Smooth muscle cell (in vitro differentiated cells): ENCODE data around the gene GABRB1. TPM values are rescaled to one million over a fixed set of nuclear protein-coding genes. Genes with fewer than 3 reads are reported as not detected.
A peak's percentile ranks its signal among the peaks of the same experiment; 100 is the strongest.

Experiments used
- DNase-seq: peaks from one replicate; lab custom pipeline; 2025; ENCODE audit not compliant: unreplicated experiment; lab: John Stamatoyannopoulos, UW
- H2AFZ ChIP-seq: fragments of 200-600 bp; sonication (generic); 2 replicates; pipeline ENCODE4 v1.6.0; 2016; ENCODE audit warnings: antibody characterized with exemption, low read depth, mild to moderate bottlenecking
- H3F3A ChIP-seq: fragments of 200-600 bp; sonication (generic); 2 replicates; pipeline ENCODE4 v1.6.0; 2017; ENCODE audit warnings: antibody characterized with exemption, low read depth
- H3K27ac ChIP-seq: fragments of 200-600 bp; sonication (generic); 2 replicates; pipeline ENCODE4 v1.5.1; 2016; ENCODE audit warnings: low read depth, mild to moderate bottlenecking
- H3K27me3 ChIP-seq: fragments of 200-600 bp; sonication (generic); 2 replicates; pipeline ENCODE4 v1.6.1; 2016; ENCODE audit warnings: low read depth, mild to moderate bottlenecking
- H3K36me3 ChIP-seq: fragments of 200-600 bp; sonication (generic); 2 replicates; pipeline ENCODE4 v1.5.1; 2016; ENCODE audit warnings: low read depth
- H3K4me1 ChIP-seq: fragments of 200-600 bp; sonication (generic); 2 replicates; pipeline ENCODE4 v1.5.1; 2016; ENCODE audit warnings: low read depth
- H3K4me2 ChIP-seq: fragments of 200-600 bp; sonication (generic); 2 replicates; pipeline ENCODE4 v1.6.0; 2016; ENCODE audit warnings: mild to moderate bottlenecking
- H3K4me3 ChIP-seq: fragments of 200-600 bp; sonication (generic); 2 replicates; pipeline ENCODE4 v1.5.1; 2016; ENCODE audit warnings: mild to moderate bottlenecking
- H3K79me2 ChIP-seq: fragments of 200-600 bp; sonication (generic); 2 replicates; pipeline ENCODE4 v1.6.0; 2016; ENCODE audit warnings: low read depth, mild to moderate bottlenecking
- H3K9ac ChIP-seq: fragments of 200-600 bp; sonication (generic); 2 replicates; pipeline ENCODE4 v1.6.0; 2016; ENCODE audit warnings: low read depth
- H3K9me3 ChIP-seq: fragments of 200-600 bp; sonication (generic); replicated peaks from 2 replicates; pipeline ENCODE4 v1.5.1; 2016; ENCODE audit warnings: low read depth
- H4K20me1 ChIP-seq: fragments of 200-600 bp; sonication (generic); 2 replicates; pipeline ENCODE4 v1.6.0; 2016; ENCODE audit warnings: low read depth
- WGBS: methylation state at CpG from one replicate; pipeline ENCODE4 v1.1.7; 2016; ENCODE audit warnings: low lambda C conversion rate; 5-methylcytosine and 5-hydroxymethylcytosine counted together
- polyA plus RNA-seq: library from polyadenylated mRNA; unstranded; fragments of >200 nt; fragmentation: Nextera tagmentation; extraction: Ambion mirVana; gene quantifications from 2 replicates; pipeline ENCODE4 v1.2.1, GENCODE V29; 2016
- total RNA-seq: library from RNA; depleted of rRNA; stranded (reverse); fragments of >200 nt; gene quantifications from 2 replicates; pipeline ENCODE4 v1.2.3, GENCODE V29; 2014
- TF ChIP-seq, protein P1 (sequence below): fragments of 200-600 bp; sonication (generic); IDR thresholded peaks from 2 replicates; pipeline ENCODE4 v1.5.1; 2017; ENCODE audit warnings: borderline replicate concordance, mild to moderate bottlenecking, antibody characterized with exemption; ENCODE audit not compliant: insufficient read depth, poor library complexity, severe bottlenecking

Gene GABRB1
- total and polyA plus RNA-seq, 2 experiments from 2014 or later = 0.22 TPM; not detected in 1

DNA sequence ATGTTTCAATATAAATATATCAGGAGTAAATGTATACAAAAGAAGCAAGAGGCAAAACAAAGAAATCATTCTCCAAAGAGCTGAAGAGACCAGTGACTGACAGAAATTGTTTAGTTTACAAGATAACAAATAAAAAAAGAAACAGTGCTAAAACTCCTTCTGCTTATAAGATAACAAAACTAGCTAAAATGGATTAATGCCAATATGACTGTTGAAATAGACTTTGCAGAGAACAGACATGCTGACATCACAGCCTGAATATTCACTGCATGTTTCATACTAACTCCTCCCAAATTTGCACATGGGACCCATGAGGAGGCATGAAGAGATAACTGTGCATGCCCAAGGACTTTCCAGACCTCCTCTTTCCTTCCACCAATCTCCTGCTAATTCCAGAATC lies 31.8 kb upstream of the GABRB1 start:
- Histone ChIP-seq H3K27me3 (peaks cover 32% of the 10 kb centered on the region), H3F3A (no peaks in the 10 kb centered on the region), H3K79me2 (no peaks in the 10 kb centered on the region), H3K4me2 (no peak overlapping the region), H3K36me3 (no peaks in the 10 kb centered on the region), H3K9ac (no peak overlapping the region), H3K4me1 (no peaks in the 10 kb centered on the region), H3K9me3 (no peaks in the 10 kb centered on the region), H3K27ac (no peak overlapping the region), H2AFZ (no peak overlapping the region), H4K20me1 (no peaks in the 10 kb centered on the region), H3K4me3 (no peak overlapping the region)
- TF ChIP-seq, protein P1, sequence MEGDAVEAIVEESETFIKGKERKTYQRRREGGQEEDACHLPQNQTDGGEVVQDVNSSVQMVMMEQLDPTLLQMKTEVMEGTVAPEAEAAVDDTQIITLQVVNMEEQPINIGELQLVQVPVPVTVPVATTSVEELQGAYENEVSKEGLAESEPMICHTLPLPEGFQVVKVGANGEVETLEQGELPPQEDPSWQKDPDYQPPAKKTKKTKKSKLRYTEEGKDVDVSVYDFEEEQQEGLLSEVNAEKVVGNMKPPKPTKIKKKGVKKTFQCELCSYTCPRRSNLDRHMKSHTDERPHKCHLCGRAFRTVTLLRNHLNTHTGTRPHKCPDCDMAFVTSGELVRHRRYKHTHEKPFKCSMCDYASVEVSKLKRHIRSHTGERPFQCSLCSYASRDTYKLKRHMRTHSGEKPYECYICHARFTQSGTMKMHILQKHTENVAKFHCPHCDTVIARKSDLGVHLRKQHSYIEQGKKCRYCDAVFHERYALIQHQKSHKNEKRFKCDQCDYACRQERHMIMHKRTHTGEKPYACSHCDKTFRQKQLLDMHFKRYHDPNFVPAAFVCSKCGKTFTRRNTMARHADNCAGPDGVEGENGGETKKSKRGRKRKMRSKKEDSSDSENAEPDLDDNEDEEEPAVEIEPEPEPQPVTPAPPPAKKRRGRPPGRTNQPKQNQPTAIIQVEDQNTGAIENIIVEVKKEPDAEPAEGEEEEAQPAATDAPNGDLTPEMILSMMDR = no peak
- DNase-seq = no peak

DNA sequence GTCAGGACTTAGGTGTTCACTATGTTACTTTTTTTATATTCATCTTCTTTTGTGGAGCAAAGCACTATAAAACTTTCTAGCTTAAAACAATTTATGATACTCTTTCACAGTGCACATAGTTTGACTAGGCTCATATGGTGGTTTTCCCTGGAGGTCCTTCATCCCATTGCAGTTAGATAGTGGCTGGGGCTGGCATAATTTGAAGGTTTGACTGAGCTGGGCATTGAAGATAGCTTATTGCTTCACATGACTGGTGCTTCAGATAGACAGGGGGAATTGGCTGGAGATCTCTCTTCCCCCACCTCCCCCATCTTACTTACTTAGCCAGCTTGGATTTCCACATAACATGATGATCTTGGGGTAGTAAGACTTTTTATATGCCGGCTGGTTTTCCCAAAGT lies 31.0 kb upstream of the GABRB1 start:
- no peak overlapping the region for H2AFZ ChIP-seq
- H3K4me2 ChIP-seq = no peak overlapping the region
- H3K4me3 ChIP-seq = no peak overlapping the region
- TF ChIP-seq, protein P1 = no peak
- no peaks in the 10 kb centered on the region for H3K79me2 ChIP-seq
- DNase-seq = no peak
- WGBS = 84% methylated on average over 1 of the region's 1 CpG
- H3K36me3 ChIP-seq = no peaks in the 10 kb centered on the region
- no peaks in the 10 kb centered on the region for H3K9me3 ChIP-seq
- no peaks in the 10 kb centered on the region for H4K20me1 ChIP-seq
- no peak overlapping the region for H3K27ac ChIP-seq
- H3K9ac ChIP-seq = no peak overlapping the region
- no peaks in the 10 kb centered on the region for H3F3A ChIP-seq
- H3K27me3 ChIP-seq = peaks cover 24% of the 10 kb centered on the region
- H3K4me1 ChIP-seq = no peaks in the 10 kb centered on the region

- WGBS = 90% methylated on average over 1 of the region's 1 CpG
- Histone ChIP-seq H3K79me2 (no peaks in the 10 kb centered on the region), H3F3A (no peaks in the 10 kb centered on the region), H4K20me1 (no peaks in the 10 kb centered on the region), H3K4me2 (no peak overlapping the region), H3K9ac (no peak overlapping the region), H3K36me3 (no peaks in the 10 kb centered on the region), H3K4me1 (no peaks in the 10 kb centered on the region), H3K27me3 (peaks cover 8% of the 10 kb centered on the region), H3K9me3 (no peaks in the 10 kb centered on the region), H2AFZ (no peak overlapping the region), H3K4me3 (no peak overlapping the region), H3K27ac (no peak overlapping the region)
- DNase-seq = no peak
- TF ChIP-seq, protein P1 = peak; percentile 28
Measured at GRCh38 chr4:47002580-47002979, 28.8 kb upstream of the GABRB1 start.

GRCh38 chr4:47010347-47010911 lies 20.9 kb upstream of the GABRB1 start:
- H3K4me3 ChIP-seq = no peak overlapping the region
- no peak for DNase-seq
- H3K9ac ChIP-seq = no peak overlapping the region
- TF ChIP-seq, protein P1 = no peak
- H3K27me3 ChIP-seq = no peaks in the 10 kb centered on the region
- H3F3A ChIP-seq = no peaks in the 10 kb centered on the region
- H3K27ac ChIP-seq = no peak overlapping the region
- H3K79me2 ChIP-seq = no peaks in the 10 kb centered on the region
- no peaks in the 10 kb centered on the region for H3K9me3 ChIP-seq
- H3K4me2 ChIP-seq = no peak overlapping the region
- no peaks in the 10 kb centered on the region for H4K20me1 ChIP-seq
- no peaks in the 10 kb centered on the region for H3K4me1 ChIP-seq
- no peak overlapping the region for H2AFZ ChIP-seq
- no peaks in the 10 kb centered on the region for H3K36me3 ChIP-seq
